HL-60 (cell line): ENCODE results near the gene PIGZ.

Experiments
- DNase-seq, 2 experiments: peaks; one replicate each; pipeline ENCODE4 v3.0.0-alpha.2; 2010 to 2020; ENCODE audit warnings: low read depth in 1 of 2, low spot score in 1 of 2
- H3K27ac ChIP-seq: fragments of 250-450 bp; sonication (Bioruptor Pico); replicated peaks from 2 replicates; pipeline ENCODE4 v1.5.1; 2020; ENCODE audit warnings: mild to moderate bottlenecking, moderate library complexity
- H3K27me3 ChIP-seq: fragments of 250-450 bp; sonication (Bioruptor Pico); 2 replicates; pipeline ENCODE4 v1.5.1; 2021; ENCODE audit warnings: mild to moderate bottlenecking, moderate library complexity; ENCODE audit not compliant: insufficient read depth, poor library complexity, severe bottlenecking
- H3K4me3 ChIP-seq: replicated peaks from 2 replicates; pipeline ENCODE4 v1.5.1; 2011; ENCODE audit warnings: mild to moderate bottlenecking, control low read depth, low read length; ENCODE audit not compliant: insufficient read depth
- CTCF ChIP-seq: IDR thresholded peaks from one replicate; pipeline ENCODE4 v1.5.1; 2011; ENCODE audit warnings: low read length, control low read depth, inconsistent platforms; ENCODE audit not compliant: insufficient read depth
- GABPA ChIP-seq: IDR thresholded peaks from 2 replicates; pipeline ENCODE4 v1.6.1; 2012; ENCODE audit warnings: low read depth
- POLR2AphosphoS5 ChIP-seq: IDR thresholded peaks from 2 replicates; pipeline ENCODE4 v1.6.1; 2012; ENCODE audit warnings: low read depth
- REST ChIP-seq: IDR thresholded peaks from 2 replicates; pipeline ENCODE4 v1.6.1; 2012; ENCODE audit warnings: low read depth; ENCODE audit not compliant: insufficient replicate concordance
- SPI1 ChIP-seq: IDR thresholded peaks from 2 replicates; pipeline ENCODE4 v1.6.1; 2012; ENCODE audit warnings: low read depth, mild to moderate bottlenecking, borderline replicate concordance

PIGZ gene

GRCh38 chr3:196916995-196917394, 51.6 kb downstream of the PIGZ start:
- Histone ChIP-seq H3K27ac (no peak overlapping the region), H3K4me3 (no peak overlapping the region), H3K27me3 (no peaks in the 10 kb centered on the region)
- DNase-seq: no peak
- no peak for TF ChIP-seq POLR2AphosphoS5
- TF ChIP-seq REST: no peak

- no peak overlapping the region for H3K4me3 ChIP-seq
- no peaks in the 10 kb centered on the region for H3K27me3 ChIP-seq
- H3K27ac ChIP-seq: no peak overlapping the region
- TF ChIP-seq GABPA (no peak), SPI1 (no peak), POLR2AphosphoS5 (no peak), REST (no peak)
- DNase-seq: no peak
These were observed 52.4 kb downstream of the PIGZ start for GRCh38 chr3:196916221-196916620.

GRCh38 chr3:196915375-196915774, 53.3 kb downstream of the PIGZ start:
- no peak overlapping the region for H3K27ac ChIP-seq
- no peaks in the 10 kb centered on the region for H3K27me3 ChIP-seq
- no peak for DNase-seq
- no peak overlapping the region for H3K4me3 ChIP-seq
- no peak for TF ChIP-seq CTCF
- no peak for TF ChIP-seq POLR2AphosphoS5
- TF ChIP-seq SPI1: no peak
- TF ChIP-seq REST: no peak
- no peak for TF ChIP-seq GABPA

GRCh38 chr3:196914866-196915265, 53.8 kb downstream of the PIGZ start:
- Histone ChIP-seq H3K27me3 (no peaks in the 10 kb centered on the region), H3K27ac (no peak overlapping the region), H3K4me3 (no peak overlapping the region)
- DNase-seq: no peak
- no peak for TF ChIP-seq CTCF
- TF ChIP-seq POLR2AphosphoS5: no peak
- no peak for TF ChIP-seq REST
- no peak for TF ChIP-seq SPI1
- TF ChIP-seq GABPA: no peak
